ENCODE results near the gene CAMK1D. TPM values are rescaled to one million over a fixed set of nuclear protein-coding genes. Genes with fewer than 3 reads are reported as not detected.
"Not testable (repeated sequence)": the region's sequence is repeated elsewhere in the genome, so short reads cannot be mapped to it uniquely, and the experiment has no call there.

CAMK1D gene
- total RNA-seq, 1 experiment from 2014 or later: 0.63 TPM

GRCh38 chr10:12489806-12490205 is 140.5 kb downstream of the CAMK1D start:
- Histone ChIP-seq H3K79me2 (ENCODE audit: low read length) (no peaks in the 10 kb centered on the region), H3K27me3 (ENCODE audit: low read length) (no peaks in the 10 kb centered on the region), H3K36me3 (ENCODE audit: insufficient read depth, low read length) (no peaks in the 10 kb centered on the region), H3K9me3 (ENCODE audit: low read length) (no peaks in the 10 kb centered on the region), H3K9ac (ENCODE audit: low read length) (no peak overlapping the region), H4K20me1 (ENCODE audit: insufficient read depth, low read depth, low read length) (no peaks in the 10 kb centered on the region), H2AFZ (ENCODE audit: low read length) (no peak overlapping the region), H3K4me2 (ENCODE audit: low read depth, low read length, poor library complexity, severe bottlenecking) (no peak overlapping the region), H3K4me3 (ENCODE audit: low read length) (no peak overlapping the region), H3K9me2 (replicated peaks; ENCODE audit: insufficient read depth, low read length) (no peaks in the 10 kb centered on the region), H3K27ac (ENCODE audit: low read length) (no peak overlapping the region), H3K4me1 (ENCODE audit: low read length) (peaks cover 7% of the 10 kb centered on the region)
- DNase-seq: no peak

DNA sequence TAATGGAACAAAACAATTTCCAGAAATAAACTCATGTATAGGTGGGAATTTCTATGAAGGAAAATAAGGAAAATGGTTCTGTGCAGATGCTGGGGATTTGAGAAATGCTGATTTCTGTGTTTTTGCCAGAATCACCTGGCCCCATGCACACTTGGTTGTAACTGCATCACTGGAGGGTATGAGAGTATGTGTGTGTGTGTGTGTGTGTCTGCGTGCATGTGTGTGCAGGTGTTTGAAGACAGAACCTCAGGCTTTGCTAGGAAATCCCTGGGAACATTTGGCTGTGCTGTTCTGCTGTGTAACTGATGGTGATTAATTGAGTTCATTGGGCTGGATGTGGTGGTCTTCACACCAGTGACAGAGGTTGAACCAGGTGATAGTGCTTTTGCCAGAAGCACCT is 141.6 kb downstream of the CAMK1D start:
- Histone ChIP-seq H3K9me3 (ENCODE audit: low read length) (no peaks in the 10 kb centered on the region), H3K4me1 (ENCODE audit: low read length) (no peaks in the 10 kb centered on the region), H2AFZ (ENCODE audit: low read length) (no peak overlapping the region), H3K79me2 (ENCODE audit: low read length) (no peaks in the 10 kb centered on the region), H3K27me3 (ENCODE audit: low read length) (no peaks in the 10 kb centered on the region), H4K20me1 (ENCODE audit: insufficient read depth, low read depth, low read length) (no peaks in the 10 kb centered on the region), H3K36me3 (ENCODE audit: insufficient read depth, low read length) (no peaks in the 10 kb centered on the region), H3K4me2 (ENCODE audit: low read depth, low read length, poor library complexity, severe bottlenecking) (no peak overlapping the region), H3K27ac (ENCODE audit: low read length) (no peak overlapping the region), H3K9me2 (replicated peaks; ENCODE audit: insufficient read depth, low read length) (no peaks in the 10 kb centered on the region), H3K4me3 (ENCODE audit: low read length) (no peak overlapping the region), H3K9ac (ENCODE audit: low read length) (no peak overlapping the region)
- DNase-seq: no peak

DNA sequence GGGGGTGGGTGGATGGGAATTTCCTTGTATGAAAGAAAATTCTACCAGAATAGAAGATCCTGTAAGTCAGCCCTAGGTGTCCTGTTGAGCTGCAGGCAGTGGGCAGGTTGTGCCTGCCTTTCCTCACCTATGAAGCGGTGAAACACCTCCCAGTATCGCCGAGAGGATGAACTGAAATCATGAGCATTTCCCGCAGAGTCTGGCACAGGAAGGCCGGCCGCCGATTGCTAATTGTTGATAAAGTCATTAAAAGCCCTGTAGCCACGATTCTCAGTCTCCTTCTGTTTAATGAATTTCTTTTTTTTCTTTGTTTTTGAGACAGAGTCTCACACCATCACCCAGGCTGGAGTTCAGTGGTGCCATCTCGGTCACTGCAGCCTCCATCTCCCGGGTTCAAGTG is 142.1 kb downstream of the CAMK1D start:
- DNase-seq: no peak
- no peaks in the 10 kb centered on the region for H3K36me3 ChIP-seq (ENCODE audit: insufficient read depth, low read length)
- H3K4me3 ChIP-seq (ENCODE audit: low read length): no peak overlapping the region
- no peaks in the 10 kb centered on the region for H3K27me3 ChIP-seq (ENCODE audit: low read length)
- H3K9me2 ChIP-seq (replicated peaks; ENCODE audit: insufficient read depth, low read length): no peaks in the 10 kb centered on the region
- H3K4me2 ChIP-seq (ENCODE audit: low read depth, low read length, poor library complexity, severe bottlenecking): no peak overlapping the region
- no peaks in the 10 kb centered on the region for H4K20me1 ChIP-seq (ENCODE audit: insufficient read depth, low read depth, low read length)
- no peaks in the 10 kb centered on the region for H3K9me3 ChIP-seq (ENCODE audit: low read length)
- H2AFZ ChIP-seq (ENCODE audit: low read length): no peak overlapping the region
- no peak overlapping the region for H3K27ac ChIP-seq (ENCODE audit: low read length)
- no peak overlapping the region for H3K9ac ChIP-seq (ENCODE audit: low read length)
- H3K79me2 ChIP-seq (ENCODE audit: low read length): no peaks in the 10 kb centered on the region
- H3K4me1 ChIP-seq (ENCODE audit: low read length): no peaks in the 10 kb centered on the region

- Histone ChIP-seq H3K9me3 (ENCODE audit: low read length) (no peaks in the 10 kb centered on the region), H3K4me3 (ENCODE audit: low read length) (no peak overlapping the region), H3K9ac (ENCODE audit: low read length) (no peak overlapping the region), H3K9me2 (replicated peaks; ENCODE audit: insufficient read depth, low read length) (no peaks in the 10 kb centered on the region), H2AFZ (ENCODE audit: low read length) (no peak overlapping the region), H3K36me3 (ENCODE audit: insufficient read depth, low read length) (no peaks in the 10 kb centered on the region), H3K4me1 (ENCODE audit: low read length) (no peaks in the 10 kb centered on the region), H3K27me3 (ENCODE audit: low read length) (no peaks in the 10 kb centered on the region), H3K79me2 (ENCODE audit: low read length) (no peaks in the 10 kb centered on the region), H3K4me2 (ENCODE audit: low read depth, low read length, poor library complexity, severe bottlenecking) (no peak overlapping the region), H3K27ac (ENCODE audit: low read length) (no peak overlapping the region), H4K20me1 (ENCODE audit: insufficient read depth, low read depth, low read length) (no peaks in the 10 kb centered on the region)
- DNase-seq: no peak
Observed at GRCh38 chr10:12492016-12492415, 142.7 kb downstream of the CAMK1D start.

DNA sequence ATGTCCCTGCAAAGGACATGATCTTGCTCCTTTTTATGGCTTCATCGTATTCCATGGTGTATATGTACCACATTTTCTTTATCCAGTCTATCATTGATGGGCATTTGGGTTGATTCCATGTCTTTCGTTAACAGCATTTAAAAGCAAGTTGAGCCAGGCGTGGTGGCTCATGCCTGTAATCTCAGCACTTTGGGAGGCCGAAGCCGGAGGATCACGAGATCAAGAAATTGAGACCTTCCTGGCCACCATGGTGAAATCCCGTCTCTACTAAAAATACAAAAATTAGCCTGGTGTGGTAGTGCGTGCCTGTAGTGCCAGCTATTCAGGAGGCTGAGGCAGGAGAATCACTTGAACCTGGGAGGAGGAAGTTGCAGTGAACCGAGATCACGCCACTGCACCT is 147.7 kb downstream of the CAMK1D start:
- H3K4me2 ChIP-seq (ENCODE audit: low read depth, low read length, poor library complexity, severe bottlenecking); H3K9ac ChIP-seq (ENCODE audit: low read length); H3K36me3 ChIP-seq (ENCODE audit: insufficient read depth, low read length); H3K27ac ChIP-seq (ENCODE audit: low read length); H3K79me2 ChIP-seq (ENCODE audit: low read length); H2AFZ ChIP-seq (ENCODE audit: low read length); DNase-seq; H3K9me3 ChIP-seq (ENCODE audit: low read length); H3K9me2 ChIP-seq (replicated peaks; ENCODE audit: insufficient read depth, low read length); H3K27me3 ChIP-seq (ENCODE audit: low read length); H3K4me1 ChIP-seq (ENCODE audit: low read length); H3K4me3 ChIP-seq (ENCODE audit: low read length); H4K20me1 ChIP-seq (ENCODE audit: insufficient read depth, low read depth, low read length): not testable (repeated sequence)

DNA sequence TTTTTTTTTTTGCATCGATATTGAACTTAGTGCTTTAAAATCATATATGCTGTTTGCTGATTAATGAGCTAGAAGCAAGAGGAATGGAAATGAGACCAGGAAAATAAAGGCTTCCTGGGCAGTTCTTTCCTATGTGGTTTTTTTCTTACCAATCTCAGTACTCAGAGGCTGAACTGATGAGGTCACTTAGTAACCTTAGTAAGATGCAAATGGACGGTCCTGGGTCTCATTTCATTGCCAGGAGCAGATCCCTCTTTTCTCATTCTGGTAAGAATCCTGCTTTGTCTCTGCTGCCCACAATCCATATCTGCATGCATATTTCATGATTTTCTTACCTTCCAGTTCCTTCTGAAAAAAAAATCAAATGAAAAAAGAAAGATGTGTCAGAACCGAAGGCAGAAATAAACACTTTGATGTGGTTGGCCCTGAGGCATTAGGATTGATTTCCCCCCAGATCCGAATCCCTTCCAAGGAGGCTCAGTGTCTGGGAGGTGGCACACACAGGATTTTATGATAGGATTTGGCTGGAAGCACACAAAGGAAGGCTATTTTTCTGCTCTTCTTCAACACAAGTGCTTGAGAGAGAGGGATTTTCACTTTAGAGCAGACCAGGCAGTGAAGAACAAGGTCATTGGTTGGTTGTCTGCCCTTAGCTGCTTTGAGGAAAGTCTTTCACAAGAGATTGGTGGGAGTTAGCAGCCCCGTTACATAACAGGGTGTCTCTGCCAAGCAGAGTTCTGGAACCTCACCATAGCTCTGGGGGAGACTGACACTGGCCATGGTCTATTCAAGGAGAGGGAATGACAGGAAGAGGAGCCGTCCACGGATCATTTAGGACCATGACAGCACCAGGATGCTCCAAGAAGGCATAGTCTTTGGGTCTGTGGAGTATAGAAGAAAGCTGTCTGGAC is 150.0 kb downstream of the CAMK1D start:
- Histone ChIP-seq H3K27me3 (ENCODE audit: low read length) (no peaks in the 10 kb centered on the region), H3K9ac (ENCODE audit: low read length) (no peak overlapping the region), H3K36me3 (ENCODE audit: insufficient read depth, low read length) (no peaks in the 10 kb centered on the region), H4K20me1 (ENCODE audit: insufficient read depth, low read depth, low read length) (no peaks in the 10 kb centered on the region), H3K9me3 (ENCODE audit: low read length) (no peaks in the 10 kb centered on the region), H3K4me1 (ENCODE audit: low read length) (no peaks in the 10 kb centered on the region), H3K4me3 (ENCODE audit: low read length) (no peak overlapping the region), H3K4me2 (ENCODE audit: low read depth, low read length, poor library complexity, severe bottlenecking) (no peak overlapping the region), H3K79me2 (ENCODE audit: low read length) (no peaks in the 10 kb centered on the region), H3K27ac (ENCODE audit: low read length) (no peak overlapping the region), H2AFZ (ENCODE audit: low read length) (no peak overlapping the region), H3K9me2 (replicated peaks; ENCODE audit: insufficient read depth, low read length) (no peaks in the 10 kb centered on the region)
- no peak for DNase-seq

GRCh38 chr10:12500381-12501303 is 151.3 kb downstream of the CAMK1D start:
- H3K4me2 ChIP-seq (ENCODE audit: low read depth, low read length, poor library complexity, severe bottlenecking): no peak overlapping the region
- H3K9me2 ChIP-seq (replicated peaks; ENCODE audit: insufficient read depth, low read length): no peaks in the 10 kb centered on the region
- no peaks in the 10 kb centered on the region for H3K36me3 ChIP-seq (ENCODE audit: insufficient read depth, low read length)
- no peaks in the 10 kb centered on the region for H3K9me3 ChIP-seq (ENCODE audit: low read length)
- H3K4me3 ChIP-seq (ENCODE audit: low read length): no peak overlapping the region
- H2AFZ ChIP-seq (ENCODE audit: low read length): no peak overlapping the region
- no peaks in the 10 kb centered on the region for H3K4me1 ChIP-seq (ENCODE audit: low read length)
- no peak overlapping the region for H3K9ac ChIP-seq (ENCODE audit: low read length)
- no peaks in the 10 kb centered on the region for H4K20me1 ChIP-seq (ENCODE audit: insufficient read depth, low read depth, low read length)
- no peaks in the 10 kb centered on the region for H3K79me2 ChIP-seq (ENCODE audit: low read length)
- DNase-seq: no peak
- H3K27ac ChIP-seq (ENCODE audit: low read length): no peak overlapping the region
- H3K27me3 ChIP-seq (ENCODE audit: low read length): no peaks in the 10 kb centered on the region

- no peak overlapping the region for H3K27ac ChIP-seq (ENCODE audit: low read length)
- no peaks in the 10 kb centered on the region for H3K4me1 ChIP-seq (ENCODE audit: low read length)
- H4K20me1 ChIP-seq (ENCODE audit: insufficient read depth, low read depth, low read length): no peaks in the 10 kb centered on the region
- H3K36me3 ChIP-seq (ENCODE audit: insufficient read depth, low read length): no peaks in the 10 kb centered on the region
- no peak overlapping the region for H3K9ac ChIP-seq (ENCODE audit: low read length)
- H3K27me3 ChIP-seq (ENCODE audit: low read length): no peaks in the 10 kb centered on the region
- no peaks in the 10 kb centered on the region for H3K9me3 ChIP-seq (ENCODE audit: low read length)
- no peak for DNase-seq
- no peak overlapping the region for H2AFZ ChIP-seq (ENCODE audit: low read length)
- no peaks in the 10 kb centered on the region for H3K9me2 ChIP-seq (replicated peaks; ENCODE audit: insufficient read depth, low read length)
- no peak overlapping the region for H3K4me3 ChIP-seq (ENCODE audit: low read length)
- H3K4me2 ChIP-seq (ENCODE audit: low read depth, low read length, poor library complexity, severe bottlenecking): no peak overlapping the region
- no peaks in the 10 kb centered on the region for H3K79me2 ChIP-seq (ENCODE audit: low read length)
Observed at GRCh38 chr10:12501324-12501723, 152.0 kb downstream of the CAMK1D start.
